ENCODE results near the gene ZFP64. TPM values are rescaled to one million over a fixed set of nuclear protein-coding genes. Genes with fewer than 3 reads are reported as not detected.
"Not testable (repeated sequence)": the region's sequence is repeated elsewhere in the genome, so short reads cannot be mapped to it uniquely, and the experiment has no call there.

Gene ZFP64
- total RNA-seq, 1 donor from 2014 or later: 6.3 TPM

- DNase-seq (ENCODE audit: low spot score): no peak
- intact Hi-C loops (cut with DNase I): no loop called here
Observed at GRCh38 chr20:52167232-52167840, 24.2 kb downstream of the ZFP64 start.

DNA sequence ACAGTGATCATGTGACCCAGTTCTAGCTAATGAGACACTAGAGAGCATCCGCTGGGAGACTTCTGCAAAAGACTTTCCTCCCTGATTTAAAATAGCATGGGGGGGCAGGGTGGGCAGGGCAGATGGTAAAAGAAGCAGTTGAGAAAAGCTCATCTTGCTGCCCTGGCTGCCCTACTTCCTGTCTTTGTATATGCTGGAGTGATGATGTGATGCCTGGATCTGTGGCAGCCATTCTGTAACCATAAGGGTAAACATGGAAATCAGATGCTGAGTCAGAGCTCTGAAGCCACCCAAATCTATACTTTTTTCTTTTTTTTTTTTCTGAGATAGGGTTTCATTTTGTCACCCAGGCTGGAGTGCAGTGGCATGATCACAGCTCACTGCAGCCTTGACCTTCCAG is 25.4 kb downstream of the ZFP64 start:
- DNase-seq (ENCODE audit: low spot score): no peak
- intact Hi-C loops (cut with DNase I): no loop called here

DNA sequence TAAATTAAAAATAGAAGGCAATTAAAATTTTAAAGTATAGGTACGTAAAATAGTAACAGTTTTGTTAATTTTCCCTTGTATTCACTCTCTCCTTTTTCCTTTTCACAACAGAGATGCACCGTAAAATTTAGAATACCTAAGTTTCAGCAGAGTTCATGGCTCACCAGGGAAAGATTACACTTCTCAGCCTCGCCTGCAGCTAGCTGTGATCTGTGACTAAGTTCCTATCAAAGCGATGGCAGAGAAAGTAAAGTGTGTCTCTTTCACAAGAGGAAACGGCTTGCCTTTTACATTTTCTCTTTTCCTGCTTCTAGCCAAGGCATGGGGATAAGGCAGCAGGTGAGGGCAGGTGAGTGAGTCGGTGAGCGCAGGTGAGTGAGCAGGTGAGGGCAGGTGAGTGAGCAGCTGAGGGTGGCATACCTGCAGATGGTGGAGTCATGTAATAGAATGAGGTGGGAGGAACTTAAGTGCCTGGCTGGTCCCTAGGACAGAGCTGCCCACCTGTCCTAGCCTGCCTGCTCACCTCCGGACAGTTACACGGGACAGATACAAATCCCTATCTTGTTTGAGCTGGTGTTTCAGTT is 30.9 kb downstream of the ZFP64 start:
- intact Hi-C loops (cut with DNase I): no loop called here

GRCh38 chr20:52160049-52160570 is 31.5 kb downstream of the ZFP64 start:
- intact Hi-C loops (cut with DNase I): no loop called here
- DNase-seq (ENCODE audit: low spot score): no peak

More for the DNA sequence above, 30.9 kb downstream of the ZFP64 start:
- DNase-seq (ENCODE audit: low spot score): no peak

- intact Hi-C loops (cut with DNase I): no loop called here
- no peak for DNase-seq (ENCODE audit: low spot score)
Observed at GRCh38 chr20:52154575-52154974, 37.0 kb downstream of the ZFP64 start.

DNA sequence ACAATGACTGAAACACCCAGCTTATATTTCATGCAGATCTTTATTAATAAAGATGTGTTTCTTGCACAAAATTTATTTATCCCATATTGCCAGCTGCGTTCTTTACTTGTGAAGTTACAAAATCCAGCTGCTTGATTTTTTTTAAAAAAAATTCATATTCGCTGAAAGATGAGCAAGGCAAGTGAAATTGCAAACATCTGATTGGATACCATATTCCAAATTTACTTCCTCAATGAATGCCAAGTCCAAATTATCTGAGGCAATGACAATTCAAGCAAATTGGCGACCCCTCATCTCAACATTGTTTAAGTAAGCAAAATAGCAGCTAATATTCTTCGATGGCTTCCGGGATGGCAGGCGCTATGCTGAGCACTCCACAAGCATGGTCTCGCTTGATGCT is 37.7 kb downstream of the ZFP64 start:
- intact Hi-C loops (cut with DNase I): no loop called here

GRCh38 chr20:52152921-52153320 is 38.7 kb downstream of the ZFP64 start:
- intact Hi-C loops (cut with DNase I): no loop called here
- no peak for DNase-seq (ENCODE audit: low spot score)

More for the DNA sequence above, 37.7 kb downstream of the ZFP64 start:
- no peak for DNase-seq (ENCODE audit: low spot score)

DNA sequence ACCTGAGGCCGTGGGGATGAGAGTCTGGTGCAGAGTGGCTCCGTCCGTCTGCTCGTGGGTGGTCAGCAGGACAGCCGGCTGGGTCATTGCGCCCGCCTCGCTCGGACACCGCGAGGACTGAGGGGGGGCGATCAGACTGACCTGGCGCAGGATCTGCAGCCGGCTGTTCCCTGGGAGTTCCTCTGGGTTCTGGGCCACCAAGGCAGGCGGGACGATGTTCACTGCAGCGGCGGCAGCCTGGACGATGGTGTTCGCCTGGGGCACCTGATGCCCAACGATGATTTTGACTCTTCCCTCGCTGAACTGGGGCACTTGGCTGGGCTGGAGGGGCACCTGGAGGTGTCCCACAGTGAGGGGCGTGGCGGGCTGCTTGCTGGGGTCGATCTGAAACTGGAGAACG is 39.2 kb downstream of the ZFP64 start:
- DNase-seq (ENCODE audit: low spot score): no peak
- intact Hi-C loops (cut with DNase I): no loop called here

GRCh38 chr20:52150440-52151258 is 40.9 kb downstream of the ZFP64 start:
- intact Hi-C loops (cut with DNase I): no loop called here
- no peak for DNase-seq (ENCODE audit: low spot score)

- intact Hi-C loops (cut with DNase I): no loop called here
Observed at GRCh38 chr20:52145587-52145986, 46.0 kb downstream of the ZFP64 start.

GRCh38 chr20:52143277-52143676 is 48.3 kb downstream of the ZFP64 start:
- intact Hi-C loops (cut with DNase I): no loop called here
- DNase-seq (ENCODE audit: low spot score): no peak

More at GRCh38 chr20:52145587-52145986, 46.0 kb downstream of the ZFP64 start:
- no peak for DNase-seq (ENCODE audit: low spot score)

DNA sequence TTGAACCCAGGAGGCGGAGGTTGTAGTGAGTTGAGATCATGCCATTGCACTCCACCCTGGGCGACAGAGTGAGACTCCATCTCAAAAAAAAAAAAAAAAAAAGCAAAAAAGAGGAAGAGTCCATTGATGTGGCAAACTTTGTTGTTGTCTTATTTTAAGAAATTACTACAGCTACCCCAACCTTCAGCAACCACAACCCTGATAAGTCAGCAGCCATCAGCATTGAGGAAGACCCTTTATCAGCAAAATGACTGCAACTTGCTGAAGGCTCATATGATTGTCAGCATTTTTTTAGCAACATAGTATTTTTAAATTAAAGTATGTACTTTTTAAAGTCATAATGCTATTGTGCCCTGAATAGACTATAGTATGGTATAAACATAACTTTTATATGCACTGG is 48.8 kb downstream of the ZFP64 start:
- no peak for DNase-seq (ENCODE audit: low spot score)
- intact Hi-C loops (cut with DNase I): no loop called here

- no peak for DNase-seq (ENCODE audit: low spot score)
- intact Hi-C loops (cut with DNase I): no loop called here
Observed at GRCh38 chr20:52139986-52140385, 51.6 kb downstream of the ZFP64 start.

- DNase-seq (ENCODE audit: low spot score): no peak
- intact Hi-C loops (cut with DNase I): no loop called here
Observed at GRCh38 chr20:52137850-52138249, 53.7 kb downstream of the ZFP64 start.

GRCh38 chr20:52133714-52134113 is 57.9 kb downstream of the ZFP64 start:
- DNase-seq (ENCODE audit: low spot score); intact Hi-C loops (cut with DNase I): not testable (repeated sequence)

- intact Hi-C loops (cut with DNase I): no loop called here
- no peak for DNase-seq (ENCODE audit: low spot score)
Observed at GRCh38 chr20:52132337-52132736, 59.2 kb downstream of the ZFP64 start.

DNA sequence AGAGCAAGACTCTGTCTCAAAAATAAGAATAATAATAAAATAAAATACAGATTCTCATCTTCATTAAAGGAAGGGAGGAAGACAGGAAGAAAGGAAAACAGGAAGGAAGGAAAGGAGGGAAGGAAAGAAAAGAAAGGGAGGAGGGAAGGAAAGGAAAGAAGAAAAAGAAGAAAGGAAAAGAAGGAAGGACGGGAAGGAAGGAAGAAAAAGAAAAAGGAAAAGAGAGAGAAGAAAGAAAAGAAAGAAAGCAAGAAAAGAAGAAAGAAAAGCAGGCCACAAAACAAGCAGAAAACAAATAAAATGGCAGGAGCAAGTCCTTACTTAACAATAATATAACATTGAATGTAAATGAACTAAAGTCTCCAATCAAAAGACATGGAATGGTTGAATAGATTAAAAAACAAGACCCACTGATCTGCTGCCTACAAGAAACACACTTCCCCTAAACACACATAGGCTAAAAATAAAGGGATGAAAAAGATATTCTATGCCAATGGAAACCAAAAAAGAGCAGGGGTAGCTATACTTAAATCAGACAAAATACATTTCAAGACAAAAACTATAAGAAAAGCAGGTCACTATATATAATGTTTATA is 60.4 kb downstream of the ZFP64 start:
- intact Hi-C loops (cut with DNase I): no loop called here
- no peak for DNase-seq (ENCODE audit: low spot score)

GRCh38 chr20:52130406-52130805 is 61.2 kb downstream of the ZFP64 start:
- DNase-seq (ENCODE audit: low spot score): no peak
- intact Hi-C loops (cut with DNase I): no loop called here

DNA sequence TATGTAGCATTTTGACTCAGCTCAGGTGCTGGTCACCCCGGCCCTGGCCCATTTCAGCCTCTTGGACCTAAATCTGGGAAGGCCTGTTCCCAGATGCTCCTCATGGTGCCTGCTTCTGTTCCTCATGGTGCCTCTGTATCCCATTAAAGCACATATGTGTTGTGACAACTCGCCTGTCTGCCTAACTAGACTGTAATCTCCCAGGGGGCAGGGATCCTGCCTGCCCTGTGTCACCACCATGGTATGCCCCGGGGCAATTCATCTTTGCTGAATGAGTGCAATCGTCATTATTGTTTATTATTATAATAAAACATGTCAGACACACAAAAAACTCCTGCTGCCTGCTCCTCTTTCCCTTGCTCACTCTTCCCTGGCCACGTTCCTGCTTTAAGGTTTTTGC is 62.0 kb downstream of the ZFP64 start:
- DNase-seq (ENCODE audit: low spot score): no peak
- intact Hi-C loops (cut with DNase I): no loop called here

- no peak for DNase-seq (ENCODE audit: low spot score)
- intact Hi-C loops (cut with DNase I): no loop called here
Observed at GRCh38 chr20:52127309-52127708, 64.3 kb downstream of the ZFP64 start.
